ENCODE data around the gene EDEM1. TPM values are rescaled to one million over a fixed set of nuclear protein-coding genes. Genes with fewer than 3 reads are reported as not detected.

The EDEM1 gene
- total and polyA plus RNA-seq, 3 donors from 2014 or later: 28.6 to 33.5 (median 30.3) TPM

- DNase-seq: no peak
Observed at GRCh38 chr3:5160940-5161858, 26.3 kb upstream of the EDEM1 start.

GRCh38 chr3:5162102-5162501, 25.4 kb upstream of the EDEM1 start:
- H3K36me3 ChIP-seq (ENCODE audit: low read depth, missing control alignments): no peaks in the 10 kb centered on the region
- H3K4me3 ChIP-seq: no peak overlapping the region
- WGBS, 2 donors: 50 to 52% methylated on average over 1 of the region's 1 CpG
- no peaks in the 10 kb centered on the region for H3K9me3 ChIP-seq
- peak overlapping the region; percentile 50 to 63 for H3K27ac ChIP-seq
- no peaks in the 10 kb centered on the region for H3K27me3 ChIP-seq
- TF ChIP-seq POLR2A (IDR thresholded peaks at IDR 0.05) (no peak), CTCF (IDR thresholded peaks at IDR 0.05) (no peak)
- H3K4me1 ChIP-seq: peaks cover 28% of the 10 kb centered on the region
- DNase-seq: peak; percentile 88
- intact Hi-C loops (cut with DNase I; ENCODE audit: low total_unique reads): no loop called here

More at GRCh38 chr3:5160940-5161858, 26.3 kb upstream of the EDEM1 start:
- intact Hi-C loops (cut with DNase I; ENCODE audit: low total_unique reads): no loop called here
- Histone ChIP-seq H3K27ac (peak overlapping the region; percentile 50 to 63), H3K4me3 (no peak overlapping the region), H3K27me3 (no peaks in the 10 kb centered on the region), H3K9me3 (no peaks in the 10 kb centered on the region), H3K4me1 (peaks cover 28% of the 10 kb centered on the region), H3K36me3 (ENCODE audit: low read depth, missing control alignments) (no peaks in the 10 kb centered on the region)
- no peak for TF ChIP-seq POLR2A (IDR thresholded peaks at IDR 0.05)
- TF ChIP-seq CTCF (IDR thresholded peaks at IDR 0.05): no peak
- WGBS, 2 donors: 72 to 79% methylated on average over 4 of the region's 4 CpGs

- WGBS, 2 donors: 68% methylated on average over 4 of the region's 4 CpGs
- no peak for DNase-seq
- no peak for TF ChIP-seq POLR2A (IDR thresholded peaks at IDR 0.05)
- no peak for TF ChIP-seq CTCF (IDR thresholded peaks at IDR 0.05)
- no peak overlapping the region for H3K4me3 ChIP-seq
- H3K9me3 ChIP-seq: no peaks in the 10 kb centered on the region
- H3K4me1 ChIP-seq: peaks cover 23% of the 10 kb centered on the region
- no peak overlapping the region for H3K27ac ChIP-seq
- no peaks in the 10 kb centered on the region for H3K27me3 ChIP-seq
- intact Hi-C loops (cut with DNase I; ENCODE audit: low total_unique reads): no loop called here
- H3K36me3 ChIP-seq (ENCODE audit: low read depth, missing control alignments): no peaks in the 10 kb centered on the region
Observed at GRCh38 chr3:5165698-5166097, 21.8 kb upstream of the EDEM1 start.

- TF ChIP-seq CTCF (IDR thresholded peaks at IDR 0.05) (no peak), POLR2A (IDR thresholded peaks at IDR 0.05) (no peak)
- no peak overlapping the region for H3K27ac ChIP-seq
- H3K27me3 ChIP-seq: no peaks in the 10 kb centered on the region
- WGBS, 2 donors: 46 to 56% methylated on average over 2 of the region's 2 CpGs
- no peaks in the 10 kb centered on the region for H3K9me3 ChIP-seq
- no peak for DNase-seq
- H3K4me3 ChIP-seq: no peak overlapping the region
- intact Hi-C loops (cut with DNase I; ENCODE audit: low total_unique reads): no loop called here
- peaks cover 11% of the 10 kb centered on the region for H3K4me1 ChIP-seq
- no peaks in the 10 kb centered on the region for H3K36me3 ChIP-seq (ENCODE audit: low read depth, missing control alignments)
Observed at GRCh38 chr3:5166846-5167245, 20.7 kb upstream of the EDEM1 start.

Measured in testis (tissue), 3 donors.